Heart left ventricle (tissue), 16 donors: ENCODE results near the gene PKM. TPM values are rescaled to one million over a fixed set of nuclear protein-coding genes. Genes with fewer than 3 reads are reported as not detected.

ENCODE experiments used
- ATAC-seq, 4 donors: fragments of 200-7000 bp; cut with Tn5 transposase; one replicate each; pipeline ENCODE4 v1.9.1; 2020 to 2022; ENCODE audit warnings: moderate library complexity in 4 of 4, mild to moderate bottlenecking in 3 of 4, moderate number of reproducible peaks in 1 of 4
- DNase-seq, 5 donors: peaks; one replicate each; pipeline ENCODE4 v3.0.0-alpha.2; 2020
- H3K27ac ChIP-seq, 12 donors: fragments of 200-600 bp; sonication (generic) in 4 of 12; one replicate each; pipeline versions ENCODE4 v1.5.0 to v1.8.0; 2016 to 2022; ENCODE audit warnings: mild to moderate bottlenecking in 2 of 12
- H3K27me3 ChIP-seq, 9 donors: fragments of 200-600 bp; sonication (generic) in 2 of 9; one replicate each; pipeline versions ENCODE4 v1.5.1 to v1.8.0; 2016 to 2022; ENCODE audit warnings: mild to moderate bottlenecking in 3 of 9
- H3K36me3 ChIP-seq, 9 donors: fragments of 200-600 bp; sonication (generic) in 2 of 9; one replicate each; pipeline versions ENCODE4 v1.5.0 to v1.8.0; 2018 to 2022; ENCODE audit warnings: mild to moderate bottlenecking in 2 of 9
- H3K4me1 ChIP-seq, 12 donors: fragments of 200-600 bp; sonication (generic) in 4 of 12; one replicate each; pipeline versions ENCODE4 v1.5.0 to v1.8.0; 2016 to 2022; ENCODE audit warnings: mild to moderate bottlenecking in 3 of 12
- H3K4me3 ChIP-seq, 12 donors: fragments of 200-600 bp; sonication (generic) in 4 of 12; one replicate each; pipeline versions ENCODE4 v1.5.0 to v1.8.0; 2017 to 2022; ENCODE audit warnings: mild to moderate bottlenecking in 9 of 12, moderate library complexity in 4 of 12
- H3K9me3 ChIP-seq, 12 donors: fragments of 200-600 bp; sonication (generic) in 4 of 12; one replicate each; pipeline versions ENCODE4 v1.5.0 to v1.8.0; 2016 to 2022; ENCODE audit warnings: mild to moderate bottlenecking in 1 of 12
- CTCF ChIP-seq, 12 donors: fragments of 200-600 bp; sonication (generic) in 4 of 12; IDR thresholded peaks; one replicate each; pipeline versions ENCODE4 v1.5.0 to v1.8.0; 2018 to 2022; ENCODE audit warnings: antibody characterized with exemption in 12 of 12, mild to moderate bottlenecking in 5 of 12
- POLR2A ChIP-seq, 2 donors: fragments of 450-650 bp; IDR thresholded peaks; one replicate each; pipeline ENCODE4 v1.6.1; 2017; ENCODE audit warnings: antibody characterized with exemption in 2 of 2, mild to moderate bottlenecking in 2 of 2, moderate library complexity in 2 of 2
- WGBS, 4 donors: extraction: QIAGEN DNeasy Blood & Tissue Kit in 2 of 4; methylation state at CpG; one replicate each; pipeline versions ENCODE4 v1.1.5 to v1.1.7; 2013 to 2018; 5-methylcytosine and 5-hydroxymethylcytosine counted together
- intact Hi-C, 10 donors: fragments of 100-400 bp; cut with DNase I; formaldehyde crosslinking; loops; one replicate each; pipeline versions ENCODE4 v1.11.1 to v1.14.2; 2022
- polyA plus RNA-seq, 2 donors: library from polyadenylated mRNA; stranded (reverse); fragments of 200-250 nt; gene quantifications; one replicate each; pipeline ENCODE4 v1.2.3, GENCODE V29; 2013
- total RNA-seq, 9 donors: library from RNA; depleted of rRNA in 2 of 9; stranded (reverse); fragments of >200 nt in 2 of 9; fragmentation: NEBNext Ultra II Directional in 3 of 9; extraction: Animal tissue kit (Norgen Biotek cat#: 25700) in 3 of 9; gene quantifications; one replicate each; pipeline versions ENCODE4 v1.1.0 to v1.2.4, GENCODE V29; 2016 to 2023
- donor health status: ischemic (EF 13 %, LVEDD 7.1; RV severe dilation, severe dysfunction).
- donor health status: healthy with polysubstance abuse.
- donor health status: DM: no; HTN: yes; CAD: no.
- donor health status: DM: no; HTN: no; CAD: no.
- donor health status: ischemic (EF 25% LVEDD 6.9; RV normal size, moderate dysfunction).
- donor health status: ischemic (EF 25% LVEDD 5.7; RV mildly dilated, moderate dysfunction).
- donor health status: healthy.
- donor health status: DM: yes; HTN: yes; CAD: no.
- donor health status: ischemic (EF 35%, LVEDD 5.7; RV mildly dilated, moderate dysfunction).
- donor health status: nonischemic (EF 11% LVEDD 7.7; RV severe dilation, severe dysfunction).
- donor health status: DM: yes; HTN: yes; CAD: no.
- donor health status: PGD.
- donor health status: ischemic (EF 29% LVEDD 5.4; RV normal size, mild dysfunction).
- donor health status: nonischemic (EF 23%, LVEDD 6.1; RV moderate dilation, normal function).

The PKM gene
- total and polyA plus RNA-seq, 11 donors: 602 to 1,279 (median 921) TPM

- no peaks in the 10 kb centered on the region for H3K36me3 ChIP-seq
- no peaks in the 10 kb centered on the region for H3K27me3 ChIP-seq
- H3K9me3 ChIP-seq: no peaks in the 10 kb centered on the region
- intact Hi-C loops: loop anchor here in 9 of 10 donors (10.0 kb wide), 8 partner anchors 119 to 409 kb away; no protein-coding TSS in a partner anchor
- TF ChIP-seq CTCF (IDR thresholded peaks at IDR 0.05) (no peak), POLR2A (IDR thresholded peaks at IDR 0.05) (no peak)
- ATAC-seq (no peak), DNase-seq (no peak)
- H3K4me1 ChIP-seq: peaks cover 0 to 16% (median 2%) of the 10 kb centered on the region in 12 donors
- H3K4me3 ChIP-seq: no peak overlapping the region
- H3K27ac ChIP-seq: no peak overlapping the region
- 81 to 89% (median 84%) methylated on average over 4 to 5 of the region's 5 CpGs for WGBS, 4 donors
Observed at GRCh38 chr15:72153269-72154000, 77.6 kb downstream of the PKM start.

Other genes starting within 250 kb of the PKM start
- gene MYO9A, start 113.0 kb downstream of the PKM start, total RNA-seq: 10 to 100 TPM; 23.9 to 33.9 (median 30.6) TPM
- 10 to 100 TPM in 1 of 2 donors, 1 to 10 TPM in 1; 3.2 to 10.9 TPM for gene MYO9A, start 113.0 kb downstream of the PKM start, polyA plus RNA-seq
- gene SENP8, start 112.8 kb downstream of the PKM start, total RNA-seq: 1 to 10 TPM; 2.9 to 7.6 (median 5.3) TPM
- gene SENP8, start 112.8 kb downstream of the PKM start, polyA plus RNA-seq: 1 to 10 TPM; 2.1 to 3.1 TPM
- under 1 TPM in 1 of 9 donors, not detected in 8; 0.45 TPM for gene GRAMD2A, start 33.4 kb downstream of the PKM start, total RNA-seq
- under 1 TPM in 1 of 2 donors, not detected in 1; 0.03 TPM for gene GRAMD2A, start 33.4 kb downstream of the PKM start, polyA plus RNA-seq
- gene PARP6, start 41.4 kb upstream of the PKM start, total RNA-seq: 10 to 100 TPM; 25.6 to 50.3 (median 34.5) TPM
- gene PARP6, start 41.4 kb upstream of the PKM start, polyA plus RNA-seq: 10 to 100 TPM; 28.3 to 52.5 TPM
- gene CELF6, start 89.0 kb upstream of the PKM start, total RNA-seq: 1 to 10 TPM in 3 of 9 donors, under 1 TPM in 6; 0.31 to 1.3 (median 0.87) TPM
- 1 to 10 TPM in 1 of 2 donors, under 1 TPM in 1; 0.78 to 1.4 TPM for gene CELF6, start 89.0 kb upstream of the PKM start, polyA plus RNA-seq
- gene HEXA, start 144.8 kb upstream of the PKM start, total RNA-seq: 100 to 1,000 TPM in 3 of 9 donors, 10 to 100 TPM in 6; 40.8 to 181 (median 74.4) TPM
- gene HEXA, start 144.8 kb upstream of the PKM start, polyA plus RNA-seq: 10 to 100 TPM; 46.6 to 50.2 TPM
- not detected for gene TMEM202, start 167.1 kb upstream of the PKM start, total RNA-seq
- not detected for gene TMEM202, start 167.1 kb upstream of the PKM start, polyA plus RNA-seq
- gene ARIH1, start 243.1 kb upstream of the PKM start, total RNA-seq: 100 to 1,000 TPM in 7 of 9 donors, 10 to 100 TPM in 2; 50.2 to 217 (median 167) TPM
- gene ARIH1, start 243.1 kb upstream of the PKM start, polyA plus RNA-seq: 10 to 100 TPM; 25.3 to 34.9 TPM